ENCODE results near the gene TRIM21.

The TRIM21 gene

GRCh38 chr11:4388221-4388620 is 5.3 kb downstream of the TRIM21 start:
- H3K27ac ChIP-seq: no peak overlapping the region
- no peaks in the 10 kb centered on the region for H3K4me1 ChIP-seq
- no peak overlapping the region for H3K4me2 ChIP-seq (ENCODE audit: low read length)
- no peak overlapping the region for H2AFZ ChIP-seq
- H3K27me3 ChIP-seq (ENCODE audit: control insufficient read depth, insufficient read depth, low read length): no peaks in the 10 kb centered on the region
- no peak for TF ChIP-seq CTCF (IDR thresholded peaks at IDR 0.05)
- H3K9me3 ChIP-seq (ENCODE audit: control insufficient read depth, low read length): no peaks in the 10 kb centered on the region
- no peak overlapping the region for H3K9ac ChIP-seq
- H3K36me3 ChIP-seq (ENCODE audit: control insufficient read depth, insufficient read depth, low read length): no peaks in the 10 kb centered on the region
- no peaks in the 10 kb centered on the region for H3K79me2 ChIP-seq
- no peak overlapping the region for H3K4me3 ChIP-seq (ENCODE audit: low read depth, low read length)

GRCh38 chr11:4385978-4386740 is 7.3 kb downstream of the TRIM21 start:
- H3K9me3 ChIP-seq (ENCODE audit: control insufficient read depth, low read length): no peaks in the 10 kb centered on the region
- no peak overlapping the region for H3K4me2 ChIP-seq (ENCODE audit: low read length)
- no peak overlapping the region for H3K4me3 ChIP-seq (ENCODE audit: low read depth, low read length)
- H3K4me1 ChIP-seq: no peaks in the 10 kb centered on the region
- no peaks in the 10 kb centered on the region for H3K36me3 ChIP-seq (ENCODE audit: control insufficient read depth, insufficient read depth, low read length)
- no peak for TF ChIP-seq CTCF (IDR thresholded peaks at IDR 0.05)
- H3K27me3 ChIP-seq (ENCODE audit: control insufficient read depth, insufficient read depth, low read length): no peaks in the 10 kb centered on the region
- no peaks in the 10 kb centered on the region for H3K79me2 ChIP-seq
- no peak overlapping the region for H2AFZ ChIP-seq
- H3K9ac ChIP-seq: no peak overlapping the region
- H3K27ac ChIP-seq: no peak overlapping the region

- H2AFZ ChIP-seq: no peak overlapping the region
- H3K4me2 ChIP-seq (ENCODE audit: low read length): no peak overlapping the region
- no peaks in the 10 kb centered on the region for H3K79me2 ChIP-seq
- no peak overlapping the region for H3K27ac ChIP-seq
- no peaks in the 10 kb centered on the region for H3K9me3 ChIP-seq (ENCODE audit: control insufficient read depth, low read length)
- H3K27me3 ChIP-seq (ENCODE audit: control insufficient read depth, insufficient read depth, low read length): no peaks in the 10 kb centered on the region
- H3K4me3 ChIP-seq (ENCODE audit: low read depth, low read length): no peak overlapping the region
- no peaks in the 10 kb centered on the region for H3K4me1 ChIP-seq
- no peak overlapping the region for H3K9ac ChIP-seq
- H3K36me3 ChIP-seq (ENCODE audit: control insufficient read depth, insufficient read depth, low read length): no peaks in the 10 kb centered on the region
- TF ChIP-seq CTCF (IDR thresholded peaks at IDR 0.05): no peak
Observed at GRCh38 chr11:4381901-4382300, 11.6 kb downstream of the TRIM21 start.

- H3K9me3 ChIP-seq (ENCODE audit: control insufficient read depth, low read length): no peaks in the 10 kb centered on the region
- no peak overlapping the region for H3K9ac ChIP-seq
- H3K27me3 ChIP-seq (ENCODE audit: control insufficient read depth, insufficient read depth, low read length): no peaks in the 10 kb centered on the region
- no peak for TF ChIP-seq CTCF (IDR thresholded peaks at IDR 0.05)
- no peaks in the 10 kb centered on the region for H3K36me3 ChIP-seq (ENCODE audit: control insufficient read depth, insufficient read depth, low read length)
- H3K4me3 ChIP-seq (ENCODE audit: low read depth, low read length): no peak overlapping the region
- no peak overlapping the region for H2AFZ ChIP-seq
- H3K79me2 ChIP-seq: no peaks in the 10 kb centered on the region
- H3K4me1 ChIP-seq: no peaks in the 10 kb centered on the region
- H3K27ac ChIP-seq: no peak overlapping the region
- H3K4me2 ChIP-seq (ENCODE audit: low read length): no peak overlapping the region
Observed at GRCh38 chr11:4375431-4376140, 17.9 kb downstream of the TRIM21 start.
